HEK293 (cell line): ENCODE results near the gene KRT71.

Experiments
- CTCF ChIA-PET: fragments of 350-600 bp; formaldehyde crosslinking; extraction: SDS; loops from one replicate; lab custom pipeline; 2021; ENCODE audit warnings: antibody characterized with exemption; lab: Yijun Ruan, JAX
- POLR2A ChIA-PET: fragments of 300-600 bp; formaldehyde crosslinking; extraction: SDS; loops from one replicate; lab custom pipeline; 2020; ENCODE audit warnings: antibody characterized with exemption, inconsistent platforms; lab: Yijun Ruan, JAX
- H3K27ac ChIP-seq: fragments of 200-500 bp; sonication (Bioruptor generic); 2 replicates; pipeline ENCODE4 v1.5.1; 2014; ENCODE audit warnings: low read depth, low read length, control low read depth, inconsistent platforms; ENCODE audit errors: extremely low read depth
- H3K36me3 ChIP-seq, 2 experiments: fragments of 200-500 bp in 1 of 2; sonication (Bioruptor generic) in 1 of 2; 1 replicate in 1 of 2; 2 replicates in 1 of 2; pipeline ENCODE4 v1.5.1; 2014 to 2017; ENCODE audit warnings: inconsistent platforms in 2 of 2, low read length in 2 of 2; ENCODE audit not compliant: control insufficient read depth in 2 of 2, insufficient read depth in 1 of 2
- H3K4me1 ChIP-seq: fragments of 200-500 bp; sonication (Bioruptor generic); 2 replicates; pipeline ENCODE4 v1.5.1; 2014; ENCODE audit warnings: mild to moderate bottlenecking, low read length, inconsistent platforms; ENCODE audit not compliant: control insufficient read depth, insufficient read depth
- H3K4me3 ChIP-seq: 2 replicates; pipeline ENCODE4 v1.5.1; 2011; ENCODE audit warnings: low read depth, mild to moderate bottlenecking, control low read depth, low read length, moderate library complexity
- H3K9me3 ChIP-seq: fragments of 200-500 bp; sonication (Bioruptor generic); 2 replicates; pipeline ENCODE4 v1.5.1; 2014; ENCODE audit warnings: low read depth, low read length, inconsistent platforms; ENCODE audit not compliant: control insufficient read depth, insufficient read depth
- FEZF1 ChIP-seq: fragments of 450-650 bp; formaldehyde crosslinking; IDR thresholded peaks from 2 replicates; pipeline ENCODE4 v1.5.1; 2016; ENCODE audit warnings: missing biosample characterization, missing genetic modification characterization
- KLF17 ChIP-seq: fragments of 450-650 bp; formaldehyde crosslinking; IDR thresholded peaks from 2 replicates; pipeline ENCODE4 v1.5.1; 2016; ENCODE audit warnings: missing biosample characterization, missing genetic modification characterization
- REPIN1 ChIP-seq: fragments of 450-650 bp; formaldehyde crosslinking; IDR thresholded peaks from 2 replicates; pipeline ENCODE4 v1.5.1; 2017; ENCODE audit warnings: missing biosample characterization, missing genetic modification characterization, low read depth
- SP2 ChIP-seq: fragments of 450-650 bp; formaldehyde crosslinking; IDR thresholded peaks from 2 replicates; pipeline ENCODE4 v1.5.1; 2016; ENCODE audit warnings: missing biosample characterization, missing genetic modification characterization
- TCF7L2 ChIP-seq: IDR thresholded peaks from 2 replicates; pipeline ENCODE4 v1.6.1; 2011; ENCODE audit warnings: low read depth, mild to moderate bottlenecking, inconsistent platforms, low read length, moderate library complexity, borderline replicate concordance
- YY2 ChIP-seq: fragments of 450-650 bp; formaldehyde crosslinking; IDR thresholded peaks from 2 replicates; pipeline ENCODE4 v1.5.1; 2016; ENCODE audit warnings: missing biosample characterization, missing genetic modification characterization
- ZBTB44 ChIP-seq: fragments of 450-650 bp; IDR thresholded peaks from 2 replicates; pipeline ENCODE4 v1.5.1; 2018; ENCODE audit warnings: missing biosample characterization, mild to moderate bottlenecking, missing genetic modification characterization
- ZBTB6 ChIP-seq: fragments of 450-650 bp; formaldehyde crosslinking; IDR thresholded peaks from 2 replicates; pipeline ENCODE4 v1.5.1; 2017; ENCODE audit warnings: missing biosample characterization, missing genetic modification characterization
- ZBTB8A ChIP-seq: fragments of 450-650 bp; formaldehyde crosslinking; IDR thresholded peaks from 2 replicates; pipeline ENCODE4 v1.5.1; 2016; ENCODE audit warnings: missing biosample characterization, missing genetic modification characterization
- ZIC2 ChIP-seq: fragments of 450-650 bp; formaldehyde crosslinking; IDR thresholded peaks from 2 replicates; pipeline ENCODE4 v1.5.1; 2016; ENCODE audit warnings: missing biosample characterization, missing genetic modification characterization
- ZNF112 ChIP-seq: fragments of 450-650 bp; formaldehyde crosslinking; IDR thresholded peaks from 2 replicates; pipeline ENCODE4 v1.5.0; 2017; ENCODE audit warnings: missing biosample characterization, missing genetic modification characterization
- ZNF114 ChIP-seq: fragments of 450-650 bp; formaldehyde crosslinking; IDR thresholded peaks from 2 replicates; pipeline ENCODE4 v1.5.0; 2017; ENCODE audit warnings: missing biosample characterization, missing genetic modification characterization
- ZNF510 ChIP-seq: fragments of 450-650 bp; formaldehyde crosslinking; IDR thresholded peaks from 2 replicates; pipeline ENCODE4 v1.5.1; 2018; ENCODE audit warnings: mild to moderate bottlenecking, missing genetic modification characterization, missing biosample characterization; ENCODE audit not compliant: insufficient replicate concordance
- ZNF529 ChIP-seq: fragments of 450-650 bp; formaldehyde crosslinking; IDR thresholded peaks from 2 replicates; pipeline ENCODE4 v1.5.1; 2017; ENCODE audit warnings: missing genetic modification characterization, missing biosample characterization; ENCODE audit not compliant: insufficient replicate concordance
- ZNF544 ChIP-seq: fragments of 450-650 bp; formaldehyde crosslinking; IDR thresholded peaks from 2 replicates; pipeline ENCODE4 v1.5.0; 2017; ENCODE audit warnings: missing biosample characterization, missing genetic modification characterization
- ZNF580 ChIP-seq: fragments of 450-650 bp; formaldehyde crosslinking; IDR thresholded peaks from 2 replicates; pipeline ENCODE4 v1.5.1; 2016; ENCODE audit warnings: missing biosample characterization, missing genetic modification characterization
- ZNF623 ChIP-seq: fragments of 450-650 bp; formaldehyde crosslinking; IDR thresholded peaks from 2 replicates; pipeline ENCODE4 v1.5.1; 2016; ENCODE audit warnings: missing biosample characterization, missing genetic modification characterization
- ZNF664 ChIP-seq: fragments of 450-650 bp; formaldehyde crosslinking; IDR thresholded peaks from 2 replicates; pipeline ENCODE4 v1.5.1; 2016; ENCODE audit warnings: missing biosample characterization, missing genetic modification characterization
- ZNF670 ChIP-seq: fragments of 450-650 bp; formaldehyde crosslinking; IDR thresholded peaks from 2 replicates; pipeline ENCODE4 v1.5.1; 2016; ENCODE audit warnings: missing biosample characterization, missing genetic modification characterization, low read depth
- TF ChIP-seq, protein P1 (sequence below): fragments of 450-650 bp; formaldehyde crosslinking; IDR thresholded peaks from 2 replicates; pipeline ENCODE4 v1.5.1; 2016; ENCODE audit warnings: missing biosample characterization, missing genetic modification characterization
- TF ChIP-seq, protein P2 (sequence below): fragments of 450-650 bp; formaldehyde crosslinking; IDR thresholded peaks from 2 replicates; pipeline ENCODE4 v1.5.1; 2016; ENCODE audit warnings: missing biosample characterization, missing genetic modification characterization

Gene KRT71

DNA sequence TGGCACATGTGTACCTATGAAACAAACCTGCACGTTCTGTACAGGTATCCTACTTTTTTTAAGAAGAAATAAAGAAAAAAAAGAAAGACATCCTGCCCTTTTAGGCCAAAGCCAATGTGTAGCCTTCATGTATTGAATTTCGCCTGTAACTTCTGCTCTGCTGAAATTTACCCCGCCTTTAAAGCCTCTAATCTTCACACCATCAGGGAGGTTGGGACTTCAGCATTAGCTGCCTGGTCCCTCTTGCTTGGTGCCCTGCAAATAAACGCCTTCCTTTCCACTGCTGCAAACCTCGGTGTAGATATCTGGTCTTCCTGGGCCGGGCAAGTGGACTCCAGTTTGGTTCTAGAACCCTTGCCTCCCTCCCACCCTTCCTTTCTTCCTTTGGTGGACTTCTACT is 2.6 kb upstream of the KRT71 start (continued):
- TF ChIP-seq ZBTB6 (no peak), ZNF664 (tag by site-specific recombination) (no peak), ZNF510 (tag by site-specific recombination) (no peak)
- TF ChIP-seq, protein P1, sequence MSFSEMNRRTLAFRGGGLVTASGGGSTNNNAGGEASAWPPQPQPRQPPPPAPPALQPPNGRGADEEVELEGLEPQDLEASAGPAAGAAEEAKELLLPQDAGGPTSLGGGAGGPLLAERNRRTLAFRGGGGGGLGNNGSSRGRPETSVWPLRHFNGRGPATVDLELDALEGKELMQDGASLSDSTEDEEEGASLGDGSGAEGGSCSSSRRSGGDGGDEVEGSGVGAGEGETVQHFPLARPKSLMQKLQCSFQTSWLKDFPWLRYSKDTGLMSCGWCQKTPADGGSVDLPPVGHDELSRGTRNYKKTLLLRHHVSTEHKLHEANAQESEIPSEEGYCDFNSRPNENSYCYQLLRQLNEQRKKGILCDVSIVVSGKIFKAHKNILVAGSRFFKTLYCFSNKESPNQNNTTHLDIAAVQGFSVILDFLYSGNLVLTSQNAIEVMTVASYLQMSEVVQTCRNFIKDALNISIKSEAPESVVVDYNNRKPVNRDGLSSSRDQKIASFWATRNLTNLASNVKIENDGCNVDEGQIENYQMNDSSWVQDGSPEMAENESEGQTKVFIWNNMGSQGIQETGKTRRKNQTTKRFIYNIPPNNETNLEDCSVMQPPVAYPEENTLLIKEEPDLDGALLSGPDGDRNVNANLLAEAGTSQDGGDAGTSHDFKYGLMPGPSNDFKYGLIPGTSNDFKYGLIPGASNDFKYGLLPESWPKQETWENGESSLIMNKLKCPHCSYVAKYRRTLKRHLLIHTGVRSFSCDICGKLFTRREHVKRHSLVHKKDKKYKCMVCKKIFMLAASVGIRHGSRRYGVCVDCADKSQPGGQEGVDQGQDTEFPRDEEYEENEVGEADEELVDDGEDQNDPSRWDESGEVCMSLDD (tag by site-specific recombination), result no peak

- Histone ChIP-seq H3K27ac (no peak overlapping the region), H3K4me1 (no peaks in the 10 kb centered on the region), H3K9me3 (no peaks in the 10 kb centered on the region), H3K36me3 (no peaks in the 10 kb centered on the region), H3K4me3 (no peak overlapping the region)
- CTCF ChIA-PET, result interaction anchor here (0.6 kb wide), 1 partner anchor 17 kb away, joined by 3 read pairs; no protein-coding TSS in a partner anchor
- POLR2A ChIA-PET, result no interaction called here
- TF ChIP-seq YY2 (tag by site-specific recombination), result no peak
- TF ChIP-seq, protein P2, sequence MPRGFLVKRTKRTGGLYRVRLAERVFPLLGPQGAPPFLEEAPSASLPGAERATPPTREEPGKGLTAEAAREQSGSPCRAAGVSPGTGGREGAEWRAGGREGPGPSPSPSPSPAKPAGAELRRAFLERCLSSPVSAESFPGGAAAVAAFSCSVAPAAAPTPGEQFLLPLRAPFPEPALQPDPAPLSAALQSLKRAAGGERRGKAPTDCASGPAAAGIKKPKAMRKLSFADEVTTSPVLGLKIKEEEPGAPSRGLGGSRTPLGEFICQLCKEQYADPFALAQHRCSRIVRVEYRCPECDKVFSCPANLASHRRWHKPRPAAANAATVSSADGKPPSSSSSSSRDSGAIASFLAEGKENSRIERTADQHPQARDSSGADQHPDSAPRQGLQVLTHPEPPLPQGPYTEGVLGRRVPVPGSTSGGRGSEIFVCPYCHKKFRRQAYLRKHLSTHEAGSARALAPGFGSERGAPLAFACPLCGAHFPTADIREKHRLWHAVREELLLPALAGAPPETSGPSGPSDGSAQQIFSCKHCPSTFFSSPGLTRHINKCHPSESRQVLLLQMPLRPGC, result no peak
- TF ChIP-seq FEZF1 (tag by site-specific recombination), result no peak
- no peak for TF ChIP-seq ZBTB44
- no peak for TF ChIP-seq ZNF623 (tag by site-specific recombination)
- no peak for TF ChIP-seq ZNF580 (tag by site-specific recombination)
- TF ChIP-seq ZNF529 (tag by site-specific recombination), result no peak
- TF ChIP-seq TCF7L2, result no peak
- no peak for TF ChIP-seq REPIN1
- no peak for TF ChIP-seq SP2
- TF ChIP-seq ZNF114 (tag by site-specific recombination), result no peak
- no peak for TF ChIP-seq ZNF670 (tag by site-specific recombination)
These were observed 890 bp downstream of the KRT71 start for GRCh38 chr12:52552055-52552454.

GRCh38 chr12:52551216-52551865 is 1.6 kb downstream of the KRT71 start:
- no peaks in the 10 kb centered on the region for H3K36me3 ChIP-seq
- no peak overlapping the region for H3K4me3 ChIP-seq
- ChIA-PET POLR2A (no interaction called here), CTCF (interaction anchor here (0.7 to 1.3 kb wide), 3 partner anchors 143 to 319 kb away, joined by 3 read pairs; no protein-coding TSS in a partner anchor)
- no peak overlapping the region for H3K27ac ChIP-seq
- no peaks in the 10 kb centered on the region for H3K4me1 ChIP-seq
- H3K9me3 ChIP-seq, result no peaks in the 10 kb centered on the region
- TF ChIP-seq ZNF544 (tag by site-specific recombination) (no peak), ZNF112 (tag by site-specific recombination) (no peak), SP2 (no peak), ZBTB6 (no peak), ZBTB8A (tag by site-specific recombination) (no peak), ZIC2 (tag by site-specific recombination) (no peak), KLF17 (tag by site-specific recombination) (no peak)
